OCI-LY1 (cell line): ENCODE measurements around the gene PCK2.

Experiments
- H2AFZ ChIP-seq: fragments of 200-600 bp; sonication (generic), shearing (Covaris generic); 2 replicates; pipeline ENCODE4 v1.6.0; 2014; ENCODE audit warnings: antibody characterized with exemption, mild to moderate bottlenecking, low read length
- H3F3A ChIP-seq: fragments of 200-600 bp; sonication (generic), shearing (Covaris generic); 2 replicates; pipeline ENCODE4 v1.6.0; 2014; ENCODE audit warnings: mild to moderate bottlenecking, antibody characterized with exemption, low read length, moderate library complexity; ENCODE audit not compliant: insufficient read depth
- H3K27ac ChIP-seq: fragments of 200-600 bp; sonication (generic); 2 replicates; pipeline ENCODE4 v1.5.1; 2014; ENCODE audit warnings: low read length, mixed run types, mild to moderate bottlenecking, low read depth; ENCODE audit not compliant: poor library complexity, severe bottlenecking
- H3K27me3 ChIP-seq: fragments of 200-600 bp; sonication (generic); 2 replicates; pipeline ENCODE4 v1.6.0; 2014; ENCODE audit warnings: antibody characterized with exemption, mild to moderate bottlenecking, low read length, moderate library complexity; ENCODE audit not compliant: insufficient read depth
- H3K36me3 ChIP-seq: fragments of 200-600 bp; sonication (generic); 2 replicates; pipeline ENCODE4 v1.6.1; 2014; ENCODE audit warnings: mild to moderate bottlenecking, antibody characterized with exemption, low read length, moderate library complexity, mixed read lengths; ENCODE audit not compliant: insufficient read depth
- H3K4me1 ChIP-seq: fragments of 200-600 bp; sonication (generic); 2 replicates; pipeline ENCODE4 v1.5.1; 2014; ENCODE audit warnings: mild to moderate bottlenecking, low read length, moderate library complexity; ENCODE audit not compliant: insufficient read depth, severe bottlenecking
- H3K4me2 ChIP-seq: fragments of 200-600 bp; sonication (generic), shearing (Covaris generic); 2 replicates; pipeline ENCODE4 v1.6.1; 2014; ENCODE audit warnings: low read length
- H3K4me3 ChIP-seq: fragments of 200-600 bp; sonication (generic); 2 replicates; pipeline ENCODE4 v1.5.1; 2014; ENCODE audit warnings: low read length, low read depth, mild to moderate bottlenecking, mixed read lengths; ENCODE audit not compliant: poor library complexity, severe bottlenecking
- H3K79me2 ChIP-seq: fragments of 200-600 bp; shearing (Covaris generic); 2 replicates; pipeline ENCODE4 v1.6.1; 2016; ENCODE audit warnings: mixed run types, low read length, mixed read lengths; ENCODE audit not compliant: insufficient read depth
- H3K9ac ChIP-seq: fragments of 200-600 bp; sonication (generic), shearing (Covaris generic); 2 replicates; pipeline ENCODE4 v1.6.1; 2014; ENCODE audit warnings: mild to moderate bottlenecking, low read length, mixed read lengths
- H3K9me2 ChIP-seq: fragments of 200-600 bp; sonication (generic), shearing (Covaris generic); 2 replicates; pipeline ENCODE4 v1.6.1; 2014; ENCODE audit warnings: low read depth, mild to moderate bottlenecking, low read length, mixed read lengths
- H3K9me3 ChIP-seq: fragments of 200-600 bp; shearing (Covaris generic); 2 replicates; pipeline ENCODE4 v1.6.1; 2014; ENCODE audit warnings: low read length, mixed read lengths
- H4K20me1 ChIP-seq: fragments of 200-600 bp; sonication (generic), shearing (Covaris generic); 2 replicates; pipeline ENCODE4 v1.6.0; 2016; ENCODE audit warnings: mild to moderate bottlenecking, low read length; ENCODE audit not compliant: insufficient read depth
- EZH2 ChIP-seq: fragments of 200-600 bp; sonication (generic), shearing (Covaris generic); IDR thresholded peaks from 2 replicates; pipeline ENCODE4 v1.8.0; 2017; ENCODE audit warnings: borderline replicate concordance, mixed run types, mild to moderate bottlenecking, antibody characterized with exemption, low read length, moderate library complexity, mixed read lengths
- TF ChIP-seq, protein P1 (sequence below): fragments of 200-600 bp; sonication (generic), shearing (Covaris generic); IDR thresholded peaks from 2 replicates; pipeline ENCODE4 v1.5.1; 2017; ENCODE audit warnings: mild to moderate bottlenecking, antibody characterized with exemption, low read length, moderate library complexity, mixed read lengths

PCK2 gene

GRCh38 chr14:24135584-24135833 is 41.4 kb downstream of the PCK2 start:
- Histone ChIP-seq H3K27ac (no peak overlapping the region), H4K20me1 (no peaks in the 10 kb centered on the region), H3K9me3 (no peaks in the 10 kb centered on the region), H3K4me3 (peak overlapping the region; percentile 98), H3K79me2 (peaks cover 9% of the 10 kb centered on the region), H3K9me2 (no peaks in the 10 kb centered on the region), H3K9ac (peak overlapping the region; percentile 94), H3K4me1 (peaks cover 41% of the 10 kb centered on the region), H3K27me3 (no peaks in the 10 kb centered on the region), H3K4me2 (peak overlapping the region; percentile 78), H3F3A (no peaks in the 10 kb centered on the region), H2AFZ (no peak overlapping the region; the same call in 1 of the 2 replicates), H3K36me3 (peaks cover 28% of the 10 kb centered on the region)
- TF ChIP-seq, protein P1, sequence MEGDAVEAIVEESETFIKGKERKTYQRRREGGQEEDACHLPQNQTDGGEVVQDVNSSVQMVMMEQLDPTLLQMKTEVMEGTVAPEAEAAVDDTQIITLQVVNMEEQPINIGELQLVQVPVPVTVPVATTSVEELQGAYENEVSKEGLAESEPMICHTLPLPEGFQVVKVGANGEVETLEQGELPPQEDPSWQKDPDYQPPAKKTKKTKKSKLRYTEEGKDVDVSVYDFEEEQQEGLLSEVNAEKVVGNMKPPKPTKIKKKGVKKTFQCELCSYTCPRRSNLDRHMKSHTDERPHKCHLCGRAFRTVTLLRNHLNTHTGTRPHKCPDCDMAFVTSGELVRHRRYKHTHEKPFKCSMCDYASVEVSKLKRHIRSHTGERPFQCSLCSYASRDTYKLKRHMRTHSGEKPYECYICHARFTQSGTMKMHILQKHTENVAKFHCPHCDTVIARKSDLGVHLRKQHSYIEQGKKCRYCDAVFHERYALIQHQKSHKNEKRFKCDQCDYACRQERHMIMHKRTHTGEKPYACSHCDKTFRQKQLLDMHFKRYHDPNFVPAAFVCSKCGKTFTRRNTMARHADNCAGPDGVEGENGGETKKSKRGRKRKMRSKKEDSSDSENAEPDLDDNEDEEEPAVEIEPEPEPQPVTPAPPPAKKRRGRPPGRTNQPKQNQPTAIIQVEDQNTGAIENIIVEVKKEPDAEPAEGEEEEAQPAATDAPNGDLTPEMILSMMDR, result no peak
- TF ChIP-seq EZH2, result no peak

- Histone ChIP-seq H4K20me1 (no peaks in the 10 kb centered on the region), H3K36me3 (peaks cover 28% of the 10 kb centered on the region), H3K79me2 (peaks cover 14% of the 10 kb centered on the region), H3K9ac (peak within 1 kb of the TSS; percentile 94), H2AFZ (no peak within 1 kb of the TSS; the same call in 1 of the 2 replicates), H3K4me1 (peaks cover 41% of the 10 kb centered on the region), H3K9me3 (no peaks in the 10 kb centered on the region), H3F3A (no peaks in the 10 kb centered on the region), H3K9me2 (no peaks in the 10 kb centered on the region), H3K27ac (peak within 1 kb of the TSS; percentile 48), H3K27me3 (no peaks in the 10 kb centered on the region), H3K4me3 (peak within 1 kb of the TSS; percentile 98), H3K4me2 (peak within 1 kb of the TSS; percentile 78)
- TF ChIP-seq, protein P1, result no peak
- no peak for TF ChIP-seq EZH2
Measured at GRCh38 chr14:24135834-24136683, 41.9 kb downstream of the PCK2 start, which contains the start of gene PSME1. TSS of gene PSME1 (plus strand) at chr14:24136194. CDS start at chr14:24136263, 69 bp downstream.

GRCh38 chr14:24136684-24137528 is 42.8 kb downstream of the PCK2 start:
- no peaks in the 10 kb centered on the region for H4K20me1 ChIP-seq
- no peaks in the 10 kb centered on the region for H3K27me3 ChIP-seq
- no peaks in the 10 kb centered on the region for H3K9me3 ChIP-seq
- H3F3A ChIP-seq, result no peaks in the 10 kb centered on the region
- no peak overlapping the region for H2AFZ ChIP-seq
- H3K4me3 ChIP-seq, result peak overlapping the region; percentile 98
- no peak for TF ChIP-seq EZH2
- TF ChIP-seq, protein P1, result no peak
- peaks cover 28% of the 10 kb centered on the region for H3K36me3 ChIP-seq
- H3K9me2 ChIP-seq, result no peaks in the 10 kb centered on the region
- H3K9ac ChIP-seq, result peak overlapping the region; percentile 94
- H3K79me2 ChIP-seq, result peaks cover 14% of the 10 kb centered on the region
- peak overlapping the region; percentile 48 for H3K27ac ChIP-seq
- peak overlapping the region; percentile 78 for H3K4me2 ChIP-seq
- peaks cover 42% of the 10 kb centered on the region for H3K4me1 ChIP-seq
